HCEC 1CT (cell line): ENCODE results near the gene RASA4B.
"Not testable (repeated sequence)": the region's sequence is repeated elsewhere in the genome, so short reads cannot be mapped to it uniquely, and the experiment has no call there.

Experiments used
- DNase-seq: peaks from one replicate; pipeline ENCODE4 v3.0.0-alpha.2; 2017

RASA4B gene

DNA sequence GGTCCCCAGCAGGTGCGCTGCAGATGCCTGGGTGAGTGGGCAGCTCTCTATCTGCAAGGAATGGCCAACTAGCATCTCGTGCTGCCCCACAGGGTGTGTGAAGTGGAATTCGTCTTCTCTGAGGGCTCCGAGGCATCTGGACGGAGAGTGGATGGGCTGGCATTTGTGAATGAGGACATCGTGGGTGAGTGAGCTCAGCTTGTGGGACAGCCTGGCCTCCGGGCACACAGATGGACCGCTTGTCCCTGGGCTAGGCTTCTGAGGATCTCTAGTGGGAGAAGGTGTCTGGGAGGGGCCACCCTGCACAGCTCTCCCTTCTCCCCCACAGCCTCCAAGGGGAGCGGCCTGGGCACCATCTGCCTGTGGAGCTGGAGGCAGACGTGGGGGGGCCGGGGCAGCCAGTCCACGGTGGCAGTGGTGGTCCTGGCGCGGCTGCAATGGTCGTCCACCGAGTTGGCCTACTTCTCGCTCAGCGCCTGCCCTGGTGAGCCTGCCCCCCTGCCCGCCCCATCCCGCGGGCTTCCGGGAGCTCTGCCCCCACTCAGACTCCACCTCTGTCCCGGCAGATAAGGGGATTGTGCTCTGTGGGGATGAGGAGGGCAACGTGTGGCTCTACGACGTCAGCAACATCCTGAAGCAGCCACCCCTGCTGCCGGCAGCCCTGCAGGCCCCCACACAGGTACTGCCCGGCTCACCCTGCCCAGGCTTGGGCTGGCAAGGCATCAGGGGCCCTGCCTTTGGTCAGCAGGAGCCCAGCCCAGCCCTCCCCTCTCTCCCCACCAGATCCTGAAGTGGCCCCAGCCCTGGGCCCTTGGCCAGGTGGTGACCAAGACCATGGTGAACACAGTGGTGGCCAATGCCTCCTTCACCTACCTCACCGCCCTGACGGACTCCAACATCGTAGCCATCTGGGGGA, 45.2 kb downstream of the RASA4B start:
- DNase-seq, result no peak

DNA sequence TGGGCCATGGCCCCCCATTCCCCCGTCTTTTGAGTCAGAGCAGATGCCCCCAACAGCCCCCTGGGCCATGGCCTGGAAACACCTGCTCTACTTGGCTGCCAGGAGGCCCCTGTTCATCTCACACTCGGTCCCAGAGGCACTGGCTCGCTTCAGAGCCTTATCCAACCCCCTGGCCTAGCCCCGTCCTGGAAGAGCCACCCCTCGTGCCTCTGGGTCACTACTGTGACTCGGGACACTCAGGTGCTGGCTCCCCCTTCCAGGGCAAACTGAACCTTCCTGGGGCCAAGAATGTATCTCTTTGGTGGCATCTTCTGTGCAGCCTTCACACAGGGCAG, 45.8 kb downstream of the RASA4B start:
- no peak for DNase-seq

GRCh38 chr7:102469972-102470825, 47.4 kb downstream of the RASA4B start:
- DNase-seq, result no peak

GRCh38 chr7:102469351-102469971, 48.1 kb downstream of the RASA4B start:
- no peak for DNase-seq

GRCh38 chr7:102468478-102469350, 48.9 kb downstream of the RASA4B start:
- DNase-seq, result no peak

GRCh38 chr7:102467581-102468477, 49.7 kb downstream of the RASA4B start:
- DNase-seq, result no peak

DNA sequence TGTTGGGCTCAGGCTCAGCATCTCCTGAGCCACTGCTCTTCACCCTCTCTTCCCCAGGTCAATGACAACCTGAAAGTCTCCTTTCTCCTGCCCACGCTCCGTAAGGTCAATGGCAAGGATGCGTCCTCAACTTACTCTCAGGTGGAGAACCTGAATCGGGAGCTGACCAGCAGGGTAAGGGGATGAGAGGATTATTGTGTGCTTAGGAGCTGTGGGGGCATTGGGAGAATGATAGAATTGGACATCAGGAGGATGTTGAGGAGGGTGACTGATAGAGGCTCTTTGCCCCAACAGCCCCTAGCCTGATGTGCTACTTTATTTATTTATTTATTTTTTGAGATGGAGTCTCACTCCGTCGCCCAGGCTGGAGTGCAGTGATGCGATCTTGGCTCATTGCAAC, 51.5 kb downstream of the RASA4B start:
- no peak for DNase-seq

GRCh38 chr7:102464577-102465280, 52.8 kb downstream of the RASA4B start, which contains the start of the genes ALKBH4 and LRWD1:
TSS of gene ALKBH4 (minus strand) at chr7:102464863. CDS start at chr7:102464836, 27 bp downstream.
TSS of gene LRWD1 (plus strand) at chr7:102464984. CDS start at chr7:102465081, 97 bp downstream.
- peak; percentile 91 for DNase-seq

- DNase-seq, result peak; percentile 21
Observed at GRCh38 chr7:102463841-102464576, 53.6 kb downstream of the RASA4B start.

DNA sequence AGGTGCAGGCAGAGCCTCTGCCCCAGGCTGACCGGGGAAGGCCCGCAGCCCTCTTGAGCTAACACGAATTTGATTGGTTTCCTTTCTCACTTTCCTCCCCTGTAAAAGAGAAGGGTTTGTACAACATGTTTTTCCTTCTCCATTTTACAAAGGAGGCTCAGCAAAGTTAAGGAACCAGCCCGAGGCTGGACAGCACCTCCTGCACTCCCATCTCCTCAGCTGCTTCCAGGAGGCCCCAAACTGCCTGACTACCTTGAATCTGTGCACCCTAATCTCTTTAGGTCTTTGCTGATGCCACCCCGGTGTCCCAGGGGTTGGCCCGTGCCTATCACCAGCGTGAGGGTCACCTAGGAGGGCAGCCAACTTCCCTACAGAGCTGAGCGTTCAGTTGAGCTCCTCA, 57.1 kb downstream of the RASA4B start:
- no peak for DNase-seq

GRCh38 chr7:102459221-102459844, 58.2 kb downstream of the RASA4B start:
- DNase-seq, result no peak

GRCh38 chr7:102457352-102457924, 60.1 kb downstream of the RASA4B start:
- no peak for DNase-seq

GRCh38 chr7:102456327-102456726, 61.2 kb downstream of the RASA4B start:
- no peak for DNase-seq

DNA sequence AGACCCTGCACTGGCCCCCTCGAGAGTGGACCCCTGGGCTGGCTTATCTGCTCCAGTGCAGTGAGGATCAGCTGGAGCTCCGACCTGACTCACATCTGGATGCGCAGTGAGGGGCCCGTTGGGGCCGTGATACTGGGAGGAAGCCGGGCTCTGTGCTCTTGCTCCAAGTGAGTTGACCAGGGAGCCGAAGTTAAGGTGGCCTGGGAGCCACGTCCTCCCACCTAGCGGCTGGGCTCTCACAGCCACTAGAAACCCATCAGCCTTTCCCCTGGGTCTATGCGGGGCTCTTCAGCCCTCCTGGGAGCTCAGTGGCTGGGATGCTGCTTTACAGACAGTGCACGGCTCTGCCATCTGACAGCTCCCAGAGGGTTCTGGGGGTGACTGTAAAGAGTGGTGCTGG, 62.0 kb downstream of the RASA4B start:
- DNase-seq, result no peak

DNA sequence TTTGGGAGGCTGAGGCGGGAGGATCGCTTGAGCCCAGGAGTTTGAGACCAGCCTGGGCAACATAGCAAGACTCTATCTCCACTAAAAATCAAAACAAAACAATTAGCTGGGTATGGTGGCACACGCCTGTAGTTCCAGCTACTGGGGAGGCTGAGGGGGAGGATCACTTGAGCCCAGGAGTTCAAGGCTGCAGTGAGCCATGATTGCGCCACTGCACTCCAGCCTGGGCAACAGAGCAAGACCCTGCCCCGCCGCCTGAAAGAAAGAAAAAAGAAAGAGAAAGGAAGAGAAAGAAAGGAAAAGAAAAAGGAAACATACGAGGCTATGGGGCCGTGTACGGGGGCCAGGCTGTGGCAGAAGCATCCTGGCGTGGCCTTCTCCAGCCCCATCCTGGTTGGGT, 62.6 kb downstream of the RASA4B start:
- DNase-seq, result not testable (repeated sequence)

DNA sequence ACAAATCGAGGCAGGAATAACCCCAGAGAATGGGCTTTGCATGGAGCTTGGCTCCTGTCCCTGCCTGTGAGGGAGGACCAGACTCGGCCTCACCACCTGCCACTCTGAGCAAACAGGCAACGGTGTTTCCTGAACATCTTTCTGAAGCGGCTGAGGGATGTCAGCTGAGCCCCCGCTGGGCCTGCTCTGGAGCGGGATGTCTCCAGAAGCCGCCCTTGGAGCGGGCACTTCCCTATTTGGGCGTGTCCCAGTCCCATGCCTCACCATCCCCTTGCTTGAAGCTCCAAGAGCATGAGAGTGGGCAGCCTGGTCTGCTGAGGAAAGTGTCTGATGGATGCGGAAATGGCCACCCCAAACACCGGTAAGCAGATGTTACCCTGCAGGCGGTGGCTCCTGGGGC, 63.1 kb downstream of the RASA4B start:
- DNase-seq, result no peak

GRCh38 chr7:102453319-102453718, 64.3 kb downstream of the RASA4B start:
- no peak for DNase-seq

GRCh38 chr7:102452451-102452850, 65.1 kb downstream of the RASA4B start:
- DNase-seq, result no peak
